Activated CD8-positive, alpha-beta memory T cell treated with anti-CD3 and anti-CD28 coated beads, Interleukin-2, amount 50 U/mL, for 1 hour (primary cell): Measurements from ENCODE around the gene CMPK2.
"Not testable (repeated sequence)": the region's sequence is repeated elsewhere in the genome, so short reads cannot be mapped to it uniquely, and the experiment has no call there.

Experiments used
- DNase-seq: peaks from one replicate; pipeline ENCODE4 v3.0.0-alpha.2; 2020; ENCODE audit errors: extremely low read depth

Gene CMPK2

GRCh38 chr2:6865346-6866274 is at the start of gene CMPK2:
TSS of gene CMPK2 (minus strand) at chr2:6865907. CDS start at chr2:6865696, 211 bp downstream.
- DNase-seq = no peak

- DNase-seq = no peak
These were observed 49.7 kb upstream of the CMPK2 start for GRCh38 chr2:6915399-6915798.

DNA sequence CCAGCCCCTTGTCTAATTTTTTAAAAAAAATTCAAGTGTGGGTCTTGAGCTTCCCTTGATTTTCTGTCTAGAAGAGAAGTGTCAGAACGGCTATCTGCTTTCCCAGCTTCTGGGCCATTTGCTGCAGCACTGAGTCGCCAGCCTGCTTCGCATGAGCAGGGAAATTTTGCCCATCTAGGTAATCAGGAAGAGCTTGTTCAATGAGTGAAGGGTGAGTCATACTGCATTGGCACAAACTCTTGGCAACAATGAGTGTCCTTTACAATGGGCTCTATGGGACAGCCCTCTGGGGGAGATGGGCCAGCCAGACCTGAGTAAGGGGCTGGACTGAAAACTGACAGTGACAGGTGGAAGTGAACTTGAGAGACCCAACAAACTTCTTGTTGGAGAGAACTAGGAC is 49.1 kb upstream of the CMPK2 start:
- no peak for DNase-seq

GRCh38 chr2:6913415-6914157 is 47.9 kb upstream of the CMPK2 start:
- DNase-seq = no peak

- DNase-seq = no peak
These were observed 46.0 kb upstream of the CMPK2 start for GRCh38 chr2:6911721-6912120.

- DNase-seq = no peak
These were observed 44.0 kb upstream of the CMPK2 start for GRCh38 chr2:6909431-6910385.

DNA sequence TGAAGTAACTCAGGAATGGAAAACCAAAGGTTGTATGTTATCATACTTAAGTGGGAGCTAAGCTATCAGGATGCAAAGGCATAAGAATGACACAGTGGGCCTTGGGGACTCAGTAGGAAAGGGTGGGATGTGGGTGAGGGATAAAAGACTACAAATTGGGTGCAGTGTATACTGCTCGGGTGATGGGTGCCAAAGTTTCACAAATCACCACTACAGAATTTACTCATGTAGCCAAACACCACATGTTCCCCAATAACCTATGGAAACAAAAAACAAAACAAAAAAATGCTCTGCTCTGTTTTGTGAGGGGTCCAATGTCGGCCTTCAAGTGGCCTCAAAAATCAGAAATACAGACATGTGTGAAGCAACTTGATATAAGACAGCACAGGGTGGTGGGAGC is 42.6 kb upstream of the CMPK2 start:
- no peak for DNase-seq

DNA sequence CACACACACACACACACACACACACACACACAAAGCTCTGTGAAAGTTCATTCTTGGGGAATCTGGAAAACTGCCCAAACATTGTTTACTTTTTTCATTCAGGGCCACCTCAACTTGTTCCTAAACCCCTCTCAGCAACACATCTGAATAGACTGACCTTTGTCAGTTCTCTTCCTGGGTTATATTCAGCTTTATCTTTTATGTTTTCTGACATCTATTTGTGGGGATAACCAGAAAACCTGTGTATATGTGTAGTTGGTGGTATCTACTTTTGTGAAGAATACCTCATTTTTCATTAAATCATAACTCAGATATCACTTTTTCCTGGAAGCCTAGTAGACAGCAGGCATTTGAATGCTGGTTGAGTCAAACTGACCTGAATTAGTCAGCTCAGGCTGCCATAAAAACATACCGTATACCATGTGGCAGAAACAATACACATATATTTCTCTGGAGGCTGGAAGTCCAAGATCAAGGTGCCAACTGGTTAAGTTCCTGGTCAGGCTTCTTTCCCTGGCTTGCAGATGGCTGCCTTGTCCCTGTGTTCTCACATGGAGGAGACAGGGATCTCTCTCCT is 40.5 kb upstream of the CMPK2 start:
- no peak for DNase-seq

GRCh38 chr2:6905668-6906067 is 40.0 kb upstream of the CMPK2 start:
- no peak for DNase-seq

- not testable (repeated sequence) for DNase-seq
These were observed 36.9 kb upstream of the CMPK2 start for GRCh38 chr2:6902581-6902980.

- DNase-seq = no peak
These were observed 31.4 kb upstream of the CMPK2 start for GRCh38 chr2:6896930-6897759.

DNA sequence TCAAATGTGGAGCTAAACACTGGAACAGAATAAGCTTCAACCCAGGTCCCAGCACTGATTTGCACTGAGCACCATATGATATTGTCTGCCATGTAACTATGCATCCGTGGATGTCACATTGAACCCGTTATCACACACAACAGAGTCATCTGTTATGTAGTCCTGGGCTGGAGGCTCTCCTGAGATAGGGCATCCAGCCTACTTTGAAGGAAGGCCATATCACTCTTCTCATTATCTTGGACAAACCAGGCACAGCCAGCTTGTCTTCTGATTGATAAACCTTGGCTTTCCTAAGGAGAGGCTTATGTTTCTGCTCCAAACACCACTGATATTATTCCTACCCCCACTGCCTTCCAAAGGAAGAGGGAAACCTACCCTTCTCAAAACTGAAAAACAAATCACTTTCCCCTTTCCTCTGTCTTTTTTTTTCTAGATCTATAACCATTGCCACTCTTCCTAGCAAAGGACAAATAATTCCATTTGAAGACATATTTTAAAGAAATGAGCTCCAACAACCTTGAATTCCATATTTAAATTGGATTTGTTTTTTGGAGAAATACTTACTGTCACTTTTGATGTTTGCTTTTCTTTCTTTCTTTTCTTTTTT is 28.3 kb upstream of the CMPK2 start:
- no peak for DNase-seq

DNA sequence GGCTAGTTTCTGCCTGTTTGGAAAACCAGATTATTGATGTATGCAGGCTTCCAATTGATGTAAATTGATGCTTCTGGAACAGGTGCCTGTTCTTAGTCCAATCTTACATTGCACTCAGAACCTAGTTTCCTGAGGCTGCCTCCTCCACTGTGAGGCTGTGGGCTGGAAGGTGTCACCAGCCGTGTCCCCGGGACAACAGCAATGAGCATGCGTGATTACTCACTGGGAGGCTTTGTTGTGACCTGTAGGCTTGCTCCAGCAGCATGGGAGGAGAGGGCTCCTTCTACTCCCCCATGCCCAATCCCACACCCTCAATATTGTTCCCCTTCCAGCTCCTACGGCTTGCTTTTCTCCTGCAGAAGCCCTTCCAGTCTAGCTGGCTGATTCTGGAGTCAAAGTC is 23.0 kb upstream of the CMPK2 start:
- no peak for DNase-seq

GRCh38 chr2:6887751-6888192 is 22.1 kb upstream of the CMPK2 start:
- no peak for DNase-seq

DNA sequence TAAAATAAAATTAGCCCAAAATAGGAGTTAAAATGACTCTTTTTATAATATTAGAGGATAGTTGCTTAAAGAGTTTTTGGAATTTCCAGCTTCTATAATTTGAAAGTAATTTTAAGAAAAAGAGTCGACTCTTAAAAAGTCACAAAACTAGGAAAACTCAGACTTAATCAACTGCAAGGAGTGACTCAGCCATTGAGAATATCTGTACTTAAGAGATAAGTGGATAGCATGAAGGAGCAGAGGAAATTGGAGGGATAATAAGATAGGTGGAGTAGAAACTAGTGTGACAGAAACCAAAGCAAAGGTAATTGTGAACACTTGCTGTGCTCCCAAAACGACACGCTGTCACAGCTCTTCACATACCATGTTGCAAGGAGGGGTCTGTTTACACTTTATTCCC is 20.3 kb upstream of the CMPK2 start:
- DNase-seq = no peak

DNA sequence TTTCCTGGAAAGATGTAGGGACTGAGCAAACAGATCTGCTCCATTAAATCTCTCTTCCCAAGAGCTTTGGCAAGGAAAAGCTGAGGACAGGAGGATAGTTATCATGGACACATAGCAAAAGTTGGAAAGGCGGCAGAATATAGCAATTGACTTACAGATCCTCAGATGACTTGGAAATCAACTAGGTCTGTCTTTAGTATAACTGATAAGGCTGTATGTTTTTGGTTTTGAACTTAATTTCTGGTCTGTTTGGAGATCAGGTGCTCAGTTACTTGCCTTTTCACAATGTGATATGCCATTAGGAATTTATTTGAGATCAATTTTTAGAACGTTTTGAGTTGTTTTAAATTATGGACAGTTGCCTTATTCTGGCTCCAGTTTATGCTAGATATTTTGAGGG is 19.8 kb upstream of the CMPK2 start:
- no peak for DNase-seq

- no peak for DNase-seq
These were observed 17.9 kb upstream of the CMPK2 start for GRCh38 chr2:6883448-6884122.

DNA sequence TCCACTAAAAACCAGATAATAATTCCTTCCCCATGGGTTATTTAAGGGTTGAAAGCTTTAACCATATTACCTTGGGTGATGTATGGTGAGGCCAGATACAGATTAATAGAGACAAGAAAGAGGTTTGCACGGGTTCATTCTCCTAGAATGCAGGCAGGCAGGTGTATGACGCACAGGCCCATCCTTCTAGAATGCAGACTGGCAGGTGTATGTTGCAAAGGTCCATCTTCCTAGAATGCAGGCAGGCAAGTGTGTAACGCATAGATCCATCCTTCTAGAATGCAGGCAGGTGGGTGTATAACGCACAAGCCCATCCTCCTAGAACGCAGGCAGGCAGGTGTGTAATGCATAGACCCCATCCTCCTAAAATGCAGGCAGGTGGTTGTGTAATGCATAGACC is 15.8 kb upstream of the CMPK2 start:
- DNase-seq = no peak

- no peak for DNase-seq
These were observed 15.3 kb upstream of the CMPK2 start for GRCh38 chr2:6881046-6881445.
